HG03045 (cell line): ENCODE measurements around the gene GPR3.

ENCODE experiments used
- ATAC-seq: cut with Tn5 transposase; IDR thresholded peaks from one replicate; pipeline ENCODE4 v1.9.1; 2021; ENCODE audit warnings: mild to moderate bottlenecking, moderate library complexity; ENCODE audit not compliant: unreplicated experiment

Gene GPR3

GRCh38 chr1:27358038-27358927 lies 34.1 kb upstream of the GPR3 start:
- no peak for ATAC-seq

- no peak for ATAC-seq
Measured at GRCh38 chr1:27358928-27359313, 33.5 kb upstream of the GPR3 start.

- no peak for ATAC-seq
Measured at GRCh38 chr1:27359822-27360158, 32.6 kb upstream of the GPR3 start.

- no peak for ATAC-seq
Measured at GRCh38 chr1:27360159-27361043, 32.0 kb upstream of the GPR3 start.

GRCh38 chr1:27361044-27361402 lies 31.4 kb upstream of the GPR3 start:
- no peak for ATAC-seq

GRCh38 chr1:27361553-27361952 lies 30.9 kb upstream of the GPR3 start:
- no peak for ATAC-seq

GRCh38 chr1:27363766-27364695 lies 28.4 kb upstream of the GPR3 start:
- ATAC-seq, result no peak

GRCh38 chr1:27364696-27365371 lies 27.6 kb upstream of the GPR3 start:
- no peak for ATAC-seq

- ATAC-seq, result peak; percentile 28
Measured at GRCh38 chr1:27365372-27366112, 26.9 kb upstream of the GPR3 start.

GRCh38 chr1:27366113-27366410 lies 26.4 kb upstream of the GPR3 start:
- peak; percentile 35 for ATAC-seq

- peak; percentile 43 for ATAC-seq
Measured at GRCh38 chr1:27366411-27367159, 25.8 kb upstream of the GPR3 start, which contains the start of gene MAP3K6. TSS of gene MAP3K6 (minus strand) at chr1:27366961. CDS start at chr1:27366597, 364 bp downstream.

GRCh38 chr1:27367160-27367650 lies 25.2 kb upstream of the GPR3 start:
- ATAC-seq, result no peak

GRCh38 chr1:27368869-27369582 lies 23.4 kb upstream of the GPR3 start:
- no peak for ATAC-seq

- ATAC-seq, result no peak
Measured at GRCh38 chr1:27372022-27372807, 20.2 kb upstream of the GPR3 start.

- no peak for ATAC-seq
Measured at GRCh38 chr1:27372808-27373690, 19.4 kb upstream of the GPR3 start.

- no peak for ATAC-seq
Measured at GRCh38 chr1:27374362-27375086, 17.9 kb upstream of the GPR3 start, which contains the start of gene FCN3. TSS of gene FCN3 (minus strand) at chr1:27374824. CDS start at chr1:27374818, 6 bp downstream.
